ENCODE results near the gene FGF9.

FGF9 gene

DNA sequence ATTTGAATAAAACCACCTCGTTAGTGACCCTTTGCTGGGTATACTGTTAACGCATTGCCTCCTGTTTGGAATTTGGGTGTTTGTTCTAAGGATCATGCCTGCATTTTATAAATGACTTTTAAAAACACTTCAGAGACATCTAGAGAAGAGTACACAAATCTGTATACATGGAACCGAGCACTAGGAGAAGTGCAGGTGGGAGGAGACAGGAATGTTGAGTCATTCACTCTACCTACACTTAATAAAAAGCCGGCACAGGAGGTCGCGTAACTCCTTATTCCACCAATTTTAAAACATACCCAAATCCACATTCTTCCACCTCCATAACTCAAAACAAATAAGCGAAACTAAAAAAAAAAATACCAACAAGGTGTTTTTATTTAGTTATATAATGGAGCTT is 48.6 kb downstream of the FGF9 start:
- DNase-seq = no peak

DNA sequence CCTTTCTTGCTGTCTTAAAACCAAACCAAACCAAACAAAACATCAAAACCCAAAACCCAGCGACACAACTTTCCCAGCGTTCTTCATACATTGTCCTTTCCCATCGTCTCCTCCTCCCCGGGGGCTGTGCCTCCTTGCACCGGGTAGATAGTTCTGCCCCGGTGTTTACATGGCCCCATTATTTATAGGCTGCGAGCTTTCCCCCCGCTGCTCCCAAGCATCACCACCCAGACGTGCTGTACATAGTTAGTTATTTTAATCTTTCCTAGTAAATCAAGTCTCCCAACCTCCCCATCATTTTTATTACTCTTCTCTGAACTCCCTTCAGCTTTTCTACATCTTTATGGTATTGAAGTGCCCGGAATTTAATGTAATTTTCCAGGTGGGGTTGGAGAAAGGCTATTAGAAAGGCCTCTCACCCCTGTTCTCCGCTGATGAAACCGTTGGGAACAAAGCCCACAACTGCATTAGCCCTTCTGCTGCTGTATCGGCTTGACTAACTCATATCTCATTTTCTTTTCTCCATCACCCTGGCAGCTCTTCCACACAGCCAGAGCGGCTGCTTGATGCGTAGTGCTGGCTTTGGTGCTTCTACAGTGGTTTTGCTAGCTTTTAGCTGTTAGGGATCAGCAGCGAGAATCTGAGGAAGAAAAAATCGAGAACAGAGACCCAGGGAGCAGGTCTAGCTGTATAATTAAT is 53.1 kb downstream of the FGF9 start:
- DNase-seq = no peak

DNA sequence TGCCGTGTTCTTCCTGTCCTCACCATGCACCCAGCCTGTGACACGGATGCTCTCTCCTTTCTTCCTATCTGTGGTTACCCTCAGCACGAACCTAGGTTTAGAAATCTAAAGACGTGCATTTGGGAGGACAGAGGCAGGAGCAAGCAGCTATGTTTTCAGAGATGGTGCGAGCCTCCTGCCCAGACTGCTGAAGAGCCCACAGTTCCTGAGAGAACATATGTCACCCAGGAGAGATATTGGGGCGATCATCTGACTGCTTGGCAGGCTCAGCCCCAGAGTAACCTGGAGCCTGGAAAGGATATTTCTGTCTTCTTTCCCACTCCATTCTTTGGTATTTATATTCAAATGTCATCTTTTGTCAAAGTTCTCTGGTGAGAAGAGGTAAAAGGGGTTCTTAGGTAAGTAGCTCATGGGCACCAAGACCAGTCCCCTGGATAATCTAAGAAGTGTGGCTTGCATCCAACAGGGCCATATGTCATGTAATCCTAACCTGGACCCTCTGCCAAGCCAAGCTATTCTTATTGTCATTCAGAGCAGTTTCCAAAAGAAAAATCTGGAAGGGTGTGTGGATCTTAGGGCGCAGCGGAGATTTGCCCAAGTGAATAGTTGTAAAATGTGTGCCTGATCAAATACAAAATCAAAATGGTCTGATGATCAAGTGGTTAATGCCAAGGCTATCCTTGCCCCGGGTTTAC is 59.5 kb downstream of the FGF9 start:
- DNase-seq = no peak

- no peak for DNase-seq
These were observed 62.8 kb downstream of the FGF9 start for GRCh38 chr13:21733475-21734263.

DNA sequence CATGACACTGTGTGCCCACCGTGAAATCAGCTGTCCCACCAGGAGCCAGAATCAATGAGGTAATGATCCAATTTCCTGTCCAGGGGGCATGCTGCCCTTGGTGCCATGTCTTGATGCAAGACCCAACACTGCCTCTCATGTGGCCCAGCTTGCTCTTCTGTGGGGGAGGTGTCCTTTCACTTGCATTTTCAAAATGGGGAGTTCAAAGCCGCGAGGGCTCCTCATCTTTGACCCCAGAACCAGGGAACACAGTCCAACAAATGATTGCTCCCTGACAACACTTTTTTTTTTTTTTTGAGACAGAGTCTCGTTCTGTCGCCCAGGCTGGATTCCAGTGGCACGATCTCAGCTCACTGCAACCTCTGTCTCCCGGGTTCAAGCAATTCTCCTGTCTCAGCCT is 64.1 kb downstream of the FGF9 start:
- no peak for DNase-seq

DNA sequence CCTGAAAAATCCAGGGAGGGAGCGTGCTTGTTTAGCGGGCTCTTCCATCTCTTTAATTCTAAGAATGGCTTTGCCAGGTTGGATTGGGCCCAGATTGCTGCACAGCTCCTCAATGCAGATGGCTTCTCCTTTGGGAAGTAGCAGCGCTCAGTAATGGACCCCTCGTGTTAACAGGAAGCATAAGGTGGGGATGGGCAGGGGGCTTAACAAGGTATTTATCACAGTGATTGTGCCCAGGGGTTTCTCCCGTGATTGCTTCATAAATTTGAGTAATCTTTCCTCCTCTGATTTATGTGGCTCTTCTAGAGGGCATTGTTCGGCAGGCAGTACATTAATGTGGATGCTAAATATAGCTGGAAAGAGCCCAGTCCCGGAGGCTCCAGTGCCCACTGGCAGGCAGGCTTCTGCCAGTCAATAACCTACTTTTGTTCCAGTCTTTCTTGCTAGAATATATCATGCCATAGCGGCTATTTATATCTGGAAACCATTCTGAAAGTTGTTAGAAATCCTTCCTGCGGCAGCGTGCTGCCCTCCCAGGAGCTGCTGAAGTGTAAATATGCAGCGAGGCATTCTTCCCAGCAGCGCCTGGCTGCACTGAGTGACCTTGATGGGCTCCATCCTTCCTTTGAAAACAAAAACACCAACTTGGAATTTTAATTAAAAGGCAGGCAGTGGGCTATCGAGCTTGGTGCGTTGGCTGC is 65.0 kb downstream of the FGF9 start:
- DNase-seq = no peak

- DNase-seq = no peak
These were observed 66.1 kb downstream of the FGF9 start for GRCh38 chr13:21736926-21737325.

GRCh38 chr13:21738630-21739029 is 67.8 kb downstream of the FGF9 start:
- no peak for DNase-seq

DNA sequence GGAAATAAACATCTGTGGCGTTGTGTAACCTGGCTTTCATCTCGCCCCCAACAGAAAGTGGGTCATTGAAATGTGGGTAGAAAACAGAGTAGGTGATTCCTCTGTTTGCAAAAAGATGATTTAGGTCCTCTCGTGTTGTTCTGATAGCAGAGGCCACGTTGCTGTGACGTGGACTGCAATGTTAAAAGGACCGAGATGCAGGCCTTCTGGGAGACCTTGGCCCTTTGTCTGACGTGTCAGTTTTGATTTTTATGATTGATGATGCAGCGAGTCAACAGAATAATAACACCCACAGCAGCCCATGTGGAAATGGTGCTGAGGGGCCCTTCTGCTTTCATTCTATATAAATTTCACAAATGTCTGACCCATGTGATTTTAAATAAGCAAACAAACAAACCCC is 68.9 kb downstream of the FGF9 start:
- DNase-seq = no peak

- no peak for DNase-seq
These were observed 70.6 kb downstream of the FGF9 start for GRCh38 chr13:21741396-21741979.

DNA sequence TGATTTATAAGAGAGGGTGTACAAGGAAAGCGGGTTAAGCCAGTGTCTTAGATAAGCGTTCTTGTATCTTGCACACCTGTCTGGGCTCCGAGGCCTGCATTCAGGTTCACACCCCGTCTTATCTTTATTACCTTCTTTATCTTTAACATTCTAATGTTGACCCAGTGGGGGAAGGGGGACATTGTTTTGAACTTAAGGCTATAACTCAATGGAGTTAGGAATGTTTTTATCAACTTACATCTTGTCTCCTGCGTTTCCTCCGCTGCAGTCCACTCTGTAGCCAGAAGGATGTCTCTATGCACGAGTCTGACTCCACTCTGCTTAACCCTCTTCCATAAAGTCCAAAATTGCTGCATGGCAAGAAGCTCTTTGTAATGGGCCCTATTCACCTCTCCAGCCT is 71.2 kb downstream of the FGF9 start:
- no peak for DNase-seq

DNA sequence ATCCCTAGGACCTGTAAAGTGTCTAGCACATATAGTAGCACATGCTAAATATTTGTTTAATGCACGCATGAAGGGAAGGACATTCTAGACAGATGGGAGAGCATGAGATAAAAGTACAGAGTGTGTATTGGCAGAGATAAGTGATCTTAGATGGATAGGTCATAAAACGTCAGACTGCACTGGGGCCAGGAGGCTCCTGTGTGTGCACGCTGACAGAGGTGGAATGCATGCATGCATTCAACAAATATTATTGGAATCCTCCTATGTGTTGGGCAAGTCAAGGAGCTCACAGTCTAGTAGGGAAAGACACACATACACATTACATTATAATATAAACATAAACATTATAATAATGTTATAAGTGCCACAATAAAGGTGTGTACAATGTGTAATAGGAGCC is 73.3 kb downstream of the FGF9 start:
- no peak for DNase-seq

- DNase-seq = no peak
These were observed 74.4 kb downstream of the FGF9 start for GRCh38 chr13:21745307-21745706.

DNA sequence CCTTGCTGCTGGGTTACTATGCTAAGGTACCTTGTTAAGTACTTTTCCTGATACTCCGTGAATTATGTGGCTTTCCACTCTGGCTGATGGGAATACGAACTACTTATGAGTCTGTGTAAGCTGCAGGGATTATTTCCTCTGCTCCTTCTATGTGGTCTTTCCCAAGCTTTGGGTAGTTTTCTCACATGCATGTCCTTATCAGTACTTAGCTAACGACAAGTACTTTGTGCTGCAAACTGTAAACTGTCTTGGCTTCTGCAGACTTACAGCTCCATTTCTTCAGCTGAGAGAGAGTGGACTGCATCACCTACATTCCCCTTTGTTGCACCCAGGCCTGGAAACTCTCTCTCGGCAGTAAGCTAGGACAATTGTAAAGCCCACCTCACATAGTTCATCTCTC is 76.6 kb downstream of the FGF9 start:
- no peak for DNase-seq

GRCh38 chr13:21748166-21748565 is 77.3 kb downstream of the FGF9 start:
- DNase-seq = no peak

DNA sequence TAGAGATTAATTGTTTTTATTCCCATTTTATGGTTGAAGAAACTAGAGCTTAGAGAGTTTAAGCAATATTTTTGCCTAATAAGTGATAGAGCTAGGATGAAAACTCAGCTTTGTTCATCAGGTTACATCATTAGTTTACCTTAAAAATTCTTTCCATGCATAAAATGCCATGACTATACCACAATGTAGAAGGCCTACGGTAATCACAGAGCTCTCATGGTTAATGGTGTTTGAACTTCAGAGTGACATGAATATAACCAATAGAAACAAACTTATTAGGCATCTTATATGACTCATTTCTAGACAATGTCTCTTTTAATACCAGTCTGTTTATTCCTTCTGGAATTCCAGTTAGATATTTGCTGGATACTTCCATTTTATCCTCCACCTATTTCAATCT is 78.5 kb downstream of the FGF9 start:
- no peak for DNase-seq

DNA sequence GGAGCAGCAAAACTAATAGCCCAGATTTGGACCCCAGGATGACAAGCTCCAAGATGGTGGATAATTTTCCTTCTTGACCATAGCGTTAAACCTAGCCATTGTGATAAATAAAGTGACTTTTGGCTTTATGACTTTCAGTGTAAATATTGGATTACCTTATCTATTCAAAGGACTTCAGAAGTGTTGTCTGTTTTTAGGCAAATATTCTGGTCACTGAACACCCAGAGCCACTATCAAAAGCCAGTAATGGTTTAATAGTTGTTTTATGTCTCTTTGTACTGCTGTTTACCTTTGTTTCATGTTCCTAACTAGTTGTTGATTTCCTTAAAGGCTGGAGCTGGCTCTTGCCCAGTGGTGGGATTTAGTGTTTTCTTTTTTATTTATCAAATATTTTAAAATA is 81.6 kb downstream of the FGF9 start:
- DNase-seq = no peak

GRCh38 chr13:21753117-21753729 is 82.3 kb downstream of the FGF9 start:
- DNase-seq = no peak

Data from HCEC 1CT (cell line).